C4-2B (cell line): Measurements from ENCODE around the gene KIF4A.

Experiments
- ZFX ChIP-seq: fragments of 450-650 bp; IDR thresholded peaks from 2 replicates; pipeline ENCODE4 v1.6.1; 2017
- TF ChIP-seq, protein P1 (sequence below): fragments of 450-650 bp; conservative IDR thresholded peaks from 2 replicates; pipeline ENCODE4 v1.5.1; 2017; ENCODE audit warnings: mild to moderate bottlenecking

DNA sequence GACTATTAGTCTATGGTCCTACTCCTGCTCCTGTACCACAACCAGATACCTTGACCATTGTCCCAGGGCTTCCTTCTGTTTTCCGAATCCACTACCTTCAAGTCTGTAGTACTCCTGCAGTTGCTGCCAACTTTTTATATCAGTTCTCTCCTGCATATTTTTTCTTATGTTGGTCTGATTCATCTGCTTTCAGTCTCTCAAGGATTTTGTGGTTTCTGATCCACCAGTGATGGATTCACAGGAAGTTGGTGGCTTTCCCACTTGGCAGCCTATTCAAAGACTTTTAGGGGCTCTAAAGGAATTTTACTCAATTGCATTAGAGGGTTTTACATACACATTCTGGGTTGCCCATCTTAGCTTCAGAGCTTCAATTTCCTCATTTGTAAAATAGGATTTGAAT lies 23.6 kb downstream of the KIF4A start:
- TF ChIP-seq, protein P1, sequence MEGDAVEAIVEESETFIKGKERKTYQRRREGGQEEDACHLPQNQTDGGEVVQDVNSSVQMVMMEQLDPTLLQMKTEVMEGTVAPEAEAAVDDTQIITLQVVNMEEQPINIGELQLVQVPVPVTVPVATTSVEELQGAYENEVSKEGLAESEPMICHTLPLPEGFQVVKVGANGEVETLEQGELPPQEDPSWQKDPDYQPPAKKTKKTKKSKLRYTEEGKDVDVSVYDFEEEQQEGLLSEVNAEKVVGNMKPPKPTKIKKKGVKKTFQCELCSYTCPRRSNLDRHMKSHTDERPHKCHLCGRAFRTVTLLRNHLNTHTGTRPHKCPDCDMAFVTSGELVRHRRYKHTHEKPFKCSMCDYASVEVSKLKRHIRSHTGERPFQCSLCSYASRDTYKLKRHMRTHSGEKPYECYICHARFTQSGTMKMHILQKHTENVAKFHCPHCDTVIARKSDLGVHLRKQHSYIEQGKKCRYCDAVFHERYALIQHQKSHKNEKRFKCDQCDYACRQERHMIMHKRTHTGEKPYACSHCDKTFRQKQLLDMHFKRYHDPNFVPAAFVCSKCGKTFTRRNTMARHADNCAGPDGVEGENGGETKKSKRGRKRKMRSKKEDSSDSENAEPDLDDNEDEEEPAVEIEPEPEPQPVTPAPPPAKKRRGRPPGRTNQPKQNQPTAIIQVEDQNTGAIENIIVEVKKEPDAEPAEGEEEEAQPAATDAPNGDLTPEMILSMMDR: no peak
- no peak for TF ChIP-seq ZFX
